MCF 10A (cell line): ENCODE data around the gene PRDX1. TPM values are rescaled to one million over a fixed set of nuclear protein-coding genes. Genes with fewer than 3 reads are reported as not detected.
"Not testable (repeated sequence)": the region's sequence is repeated elsewhere in the genome, so short reads cannot be mapped to it uniquely, and the experiment has no call there.

ENCODE experiments used
- BruUV-seq: library from RNA; stranded (reverse); fragments of 400-500 nt; replicated peaks from 2 replicates; lab custom pipeline; 2021; lab: Mats Ljungman, UMichigan
- CTCF ChIA-PET: fragments of 300-600 bp; sonication (Branson Sonifier 250); formaldehyde crosslinking; extraction: SDS; loops from one replicate; lab custom pipeline; 2021; ENCODE audit warnings: antibody characterized with exemption, inconsistent platforms; lab: Yijun Ruan, JAX
- POLR2A ChIA-PET: fragments of 300-600, 350-650 bp; sonication (Branson Sonifier 250); formaldehyde crosslinking; extraction: SDS; loops from one replicate; lab custom pipeline; 2020; ENCODE audit warnings: antibody characterized with exemption, inconsistent platforms; lab: Yijun Ruan, JAX
- DNase-seq: peaks from one replicate; pipeline ENCODE4 v3.0.0-alpha.2; 2018; ENCODE audit not compliant: unreplicated experiment
- H3K27ac Mint-ChIP-seq: one replicate; pipeline ENCODE4 v1.8.0; 2022; ENCODE audit warnings: mild to moderate bottlenecking, low read depth, mixed read lengths; ENCODE audit not compliant: unreplicated experiment
- H3K27me3 Mint-ChIP-seq: one replicate; pipeline ENCODE4 v1.8.0; 2022; ENCODE audit warnings: mixed read lengths; ENCODE audit not compliant: insufficient read depth, unreplicated experiment
- H3K36me3 Mint-ChIP-seq: one replicate; pipeline ENCODE4 v1.8.0; 2022; ENCODE audit warnings: mild to moderate bottlenecking, moderate library complexity, mixed read lengths; ENCODE audit not compliant: insufficient read depth, unreplicated experiment
- H3K4me1 Mint-ChIP-seq: one replicate; pipeline ENCODE4 v1.8.0; 2022; ENCODE audit warnings: mixed read lengths; ENCODE audit not compliant: insufficient read depth, unreplicated experiment
- H3K4me3 Mint-ChIP-seq: one replicate; pipeline ENCODE4 v1.8.0; 2022; ENCODE audit warnings: mild to moderate bottlenecking, moderate library complexity, mixed read lengths; ENCODE audit not compliant: unreplicated experiment
- H3K9me3 Mint-ChIP-seq: one replicate; pipeline ENCODE4 v1.8.0; 2022; ENCODE audit warnings: mixed read lengths; ENCODE audit not compliant: unreplicated experiment
- CTCF ChIP-seq: fragments of 200-600 bp; IDR thresholded peaks from one replicate; pipeline ENCODE4 v1.8.0; 2022; ENCODE audit warnings: antibody characterized with exemption, mild to moderate bottlenecking; ENCODE audit not compliant: unreplicated experiment
- intact Hi-C: fragments of 100-400 bp; cut with micrococcal nuclease; formaldehyde crosslinking; loops from 2 replicates; pipeline ENCODE4 v1.14.1; 2022
- total RNA-seq: library from RNA; stranded (reverse); gene quantifications from 2 replicates; pipeline ENCODE4 v1.2.3, GENCODE V29; 2022

PRDX1 gene
- total RNA-seq, 1 experiment from 2014 or later: 207 TPM

DNA sequence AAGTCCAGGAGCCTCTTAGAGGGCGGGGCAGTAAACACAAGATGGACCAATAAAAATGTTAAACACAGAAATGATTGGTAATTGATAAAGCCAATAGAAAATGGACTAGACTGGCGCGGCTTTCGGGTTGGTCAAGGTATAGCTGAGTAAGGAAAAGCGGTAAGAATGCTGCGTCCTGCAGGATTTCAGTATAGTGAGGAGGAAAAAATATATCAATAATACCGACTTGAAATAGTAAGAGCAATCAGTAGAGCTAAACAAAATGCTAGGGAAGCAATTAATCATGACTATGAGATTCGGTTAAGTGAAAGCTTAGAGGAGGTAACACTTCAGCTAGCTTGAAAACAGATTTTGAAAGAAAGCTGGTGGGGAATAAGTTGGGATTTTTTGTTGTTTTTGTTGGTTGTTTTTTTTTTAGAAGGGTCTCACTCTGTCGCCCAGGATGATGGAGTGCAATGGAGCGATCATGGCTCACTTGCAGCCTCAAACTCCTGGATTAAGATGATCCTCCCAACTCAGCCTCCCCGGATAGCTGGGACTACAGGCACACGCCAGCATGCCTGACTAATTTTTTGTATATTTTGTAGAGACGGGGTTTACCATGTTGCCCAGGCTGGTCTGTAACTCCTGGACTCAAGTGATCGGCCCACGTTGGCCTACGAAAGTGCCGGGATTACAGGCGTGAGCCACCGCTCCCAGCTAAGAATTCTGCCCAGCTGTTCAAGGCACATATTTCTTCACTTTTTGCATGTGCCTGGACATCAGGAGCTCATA lies 30.0 kb downstream of the PRDX1 start:
- Mint-ChIP-seq H3K4me1 (peaks cover 5% of the 10 kb centered on the region), H3K36me3 (peaks cover 14% of the 10 kb centered on the region), H3K4me3 (no peak overlapping the region), H3K9me3 (no peaks in the 10 kb centered on the region), H3K27me3 (no peaks in the 10 kb centered on the region), H3K27ac (no peak overlapping the region)
- no peak for DNase-seq
- no TSS peak for BruUV-seq
- TF ChIP-seq CTCF: no peak
- POLR2A ChIA-PET: interaction anchor here (0.6 to 5.2 kb wide), 24 partner anchors 8 to 770 kb away, joined by 3 to 47 read pairs (median 5); partner anchors contain the start of genes AKR1A1, CCDC163, EIF2B3 and HECTD3
- intact Hi-C loops: loop anchor here (2.0 to 5.0 kb wide), 2 partner anchors 189 to 759 kb away; partner anchors contain the start of gene RNU5D-1
- CTCF ChIA-PET: interaction anchor here (0.6 to 10.7 kb wide), 19 partner anchors 31 to 838 kb away, joined by 3 to 303 read pairs (median 6); partner anchors contain the start of genes HECTD3, MUTYH, TOE1 and UROD

DNA sequence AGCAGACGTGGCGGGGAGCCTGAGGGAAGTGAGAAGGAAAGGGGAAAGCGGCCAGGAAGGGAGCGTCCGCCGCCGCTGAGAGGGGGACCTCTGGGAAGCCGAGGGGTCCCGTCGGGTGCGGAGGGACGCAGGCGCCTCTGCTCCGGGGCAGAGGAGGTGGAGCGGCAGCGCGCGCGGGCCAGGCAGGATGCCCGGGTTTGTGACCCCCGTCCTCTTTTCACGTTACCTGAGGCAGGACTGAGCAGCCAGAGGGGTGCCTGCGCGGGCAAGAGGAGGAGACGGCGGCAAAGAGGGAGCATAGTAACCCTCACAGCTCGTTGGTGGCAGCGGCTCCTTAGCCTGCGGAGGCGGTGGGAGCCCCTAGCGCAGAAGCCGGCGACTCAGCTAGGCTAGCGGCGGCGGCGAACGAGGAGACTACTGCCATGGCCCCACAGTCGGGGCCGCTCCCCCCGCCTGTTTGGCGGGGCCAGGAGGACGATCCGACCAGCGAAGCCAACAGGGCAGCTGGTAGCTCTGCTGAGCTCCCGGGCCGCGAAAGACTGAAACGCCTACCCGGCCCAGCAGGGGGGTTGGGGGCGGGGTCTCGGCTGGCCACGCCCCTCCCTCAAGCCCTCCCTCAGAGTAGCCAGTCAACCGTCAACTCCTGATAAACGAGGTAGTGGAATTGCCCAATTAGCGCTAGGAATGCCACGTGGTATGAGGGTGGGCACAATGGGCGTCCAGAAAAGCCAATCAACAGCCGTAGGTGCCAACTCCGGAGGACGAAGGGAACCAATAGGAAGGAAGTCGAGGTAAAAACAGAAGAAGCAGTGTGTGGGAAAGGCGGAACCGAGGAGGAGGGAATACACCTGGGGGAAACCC lies 30.8 kb downstream of the PRDX1 start, which contains the start of gene TESK2:
TSS of gene TESK2 (minus strand) at position 538 of the 861 bp plus-strand sequence. CDS start 33,378 bp downstream, outside the sequence.
- no peaks in the 10 kb centered on the region for H3K27me3 Mint-ChIP-seq
- DNase-seq: peak; percentile 100
- intact Hi-C loops: loop anchor here (2.0 to 5.0 kb wide), 2 partner anchors 188 to 759 kb away; partner anchors contain the start of gene RNU5D-1
- no peaks in the 10 kb centered on the region for H3K9me3 Mint-ChIP-seq
- peaks cover 5% of the 10 kb centered on the region for H3K4me1 Mint-ChIP-seq
- BruUV-seq: no TSS peak
- H3K36me3 Mint-ChIP-seq: peaks cover 14% of the 10 kb centered on the region
- H3K27ac Mint-ChIP-seq: no peak within 1 kb of the TSS
- POLR2A ChIA-PET: interaction anchor here (0.7 to 5.2 kb wide), 30 partner anchors 9 to 769 kb away, joined by 3 to 47 read pairs (median 4); partner anchors contain the start of genes AKR1A1, CCDC163, HECTD3 and MMACHC
- CTCF ChIA-PET: interaction anchor here (0.6 to 10.7 kb wide), 16 partner anchors 8 to 838 kb away, joined by 3 to 303 read pairs (median 6); partner anchors contain the start of genes CCDC163, HPDL, MMACHC and MUTYH
- no peak for TF ChIP-seq CTCF
- H3K4me3 Mint-ChIP-seq: no peak within 1 kb of the TSS

GRCh38 chr1:45490121-45490625 lies 31.5 kb downstream of the PRDX1 start:
- Mint-ChIP-seq H3K36me3 (peaks cover 14% of the 10 kb centered on the region), H3K27me3 (no peaks in the 10 kb centered on the region), H3K4me3 (no peak overlapping the region), H3K27ac (no peak overlapping the region), H3K9me3 (no peaks in the 10 kb centered on the region), H3K4me1 (peaks cover 5% of the 10 kb centered on the region)
- BruUV-seq: no TSS peak
- intact Hi-C loops: loop anchor here (2.0 to 5.0 kb wide), 2 partner anchors 187 to 758 kb away; partner anchors contain the start of gene RNU5D-1
- ChIA-PET POLR2A (interaction anchor here (0.7 to 5.2 kb wide), 22 partner anchors 9 to 478 kb away, joined by 3 to 47 read pairs (median 6); partner anchors contain the start of genes AKR1A1, CCDC163, HECTD3 and MMACHC), CTCF (interaction anchor here (0.7 to 10.7 kb wide), 7 partner anchors 9 to 644 kb away, joined by 3 to 303 read pairs (median 27); partner anchors contain the start of genes CCDC163, MMACHC, MUTYH and TOE1)
- no peak for TF ChIP-seq CTCF
- DNase-seq: peak; percentile 13

DNA sequence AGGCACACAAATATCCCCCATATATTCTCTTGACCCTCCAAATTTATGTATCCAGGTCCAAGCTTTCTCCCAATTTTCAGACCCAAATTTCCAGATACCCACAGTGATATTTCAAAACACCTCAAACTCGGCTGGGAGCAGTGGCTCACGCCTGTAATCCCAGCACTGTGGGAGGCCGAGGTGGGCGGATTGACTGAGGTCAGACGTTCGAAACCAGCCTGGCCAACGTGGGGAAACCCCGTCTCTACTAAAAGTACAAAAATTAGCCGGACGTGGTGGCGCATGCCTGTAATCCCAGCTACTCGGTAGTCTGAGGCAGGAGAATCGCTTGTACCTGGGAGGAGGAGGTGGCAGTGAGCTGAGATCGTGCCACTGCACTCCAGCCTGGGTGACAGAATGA lies 32.3 kb downstream of the PRDX1 start:
- BruUV-seq, H3K4me3 Mint-ChIP-seq, DNase-seq, H3K4me1 Mint-ChIP-seq, H3K9me3 Mint-ChIP-seq, H3K36me3 Mint-ChIP-seq, H3K27me3 Mint-ChIP-seq, H3K27ac Mint-ChIP-seq, intact Hi-C loops: not testable (repeated sequence)
- ChIA-PET CTCF (interaction anchor here (0.6 to 10.7 kb wide), 7 partner anchors 10 to 1305 kb away, joined by 3 to 303 read pairs (median 4); partner anchors contain the start of genes CCDC163 and MMACHC), POLR2A (interaction anchor here (0.7 to 5.2 kb wide), 14 partner anchors 10 to 705 kb away, joined by 3 to 47 read pairs (median 6); partner anchors contain the start of genes AKR1A1, CCDC163, HECTD3 and MMACHC)
